OCI-LY1 (cell line): Measurements from ENCODE around the gene HMOX1.

Source experiments
- EZH2 ChIP-seq: fragments of 200-600 bp; sonication (generic), shearing (Covaris generic); IDR thresholded peaks from 2 replicates; pipeline ENCODE4 v1.8.0; 2017; ENCODE audit warnings: borderline replicate concordance, mixed run types, mild to moderate bottlenecking, antibody characterized with exemption, low read length, moderate library complexity, mixed read lengths
- TF ChIP-seq, protein P1 (sequence below): fragments of 200-600 bp; sonication (generic), shearing (Covaris generic); IDR thresholded peaks from 2 replicates; pipeline ENCODE4 v1.5.1; 2017; ENCODE audit warnings: mild to moderate bottlenecking, antibody characterized with exemption, low read length, moderate library complexity, mixed read lengths

DNA sequence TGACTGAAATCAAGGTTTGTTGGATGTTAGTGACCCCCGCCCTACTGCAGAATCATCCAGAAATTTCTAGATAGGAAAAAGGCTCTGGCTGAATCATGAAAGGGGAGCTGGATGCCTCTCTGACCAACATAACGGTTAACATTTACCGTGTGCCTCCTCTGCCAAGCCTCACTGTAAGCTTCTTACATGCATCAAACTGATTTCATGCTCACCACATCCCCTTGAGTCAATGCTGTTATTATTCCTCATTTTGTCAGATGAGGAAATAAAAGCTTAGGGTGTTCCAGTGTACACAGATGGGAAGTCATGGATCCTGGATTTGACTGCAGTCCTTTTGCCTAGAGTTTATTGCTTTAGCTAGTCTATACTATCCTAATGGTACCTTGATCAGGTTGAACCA, 5.9 kb upstream of the HMOX1 start:
- TF ChIP-seq, protein P1, sequence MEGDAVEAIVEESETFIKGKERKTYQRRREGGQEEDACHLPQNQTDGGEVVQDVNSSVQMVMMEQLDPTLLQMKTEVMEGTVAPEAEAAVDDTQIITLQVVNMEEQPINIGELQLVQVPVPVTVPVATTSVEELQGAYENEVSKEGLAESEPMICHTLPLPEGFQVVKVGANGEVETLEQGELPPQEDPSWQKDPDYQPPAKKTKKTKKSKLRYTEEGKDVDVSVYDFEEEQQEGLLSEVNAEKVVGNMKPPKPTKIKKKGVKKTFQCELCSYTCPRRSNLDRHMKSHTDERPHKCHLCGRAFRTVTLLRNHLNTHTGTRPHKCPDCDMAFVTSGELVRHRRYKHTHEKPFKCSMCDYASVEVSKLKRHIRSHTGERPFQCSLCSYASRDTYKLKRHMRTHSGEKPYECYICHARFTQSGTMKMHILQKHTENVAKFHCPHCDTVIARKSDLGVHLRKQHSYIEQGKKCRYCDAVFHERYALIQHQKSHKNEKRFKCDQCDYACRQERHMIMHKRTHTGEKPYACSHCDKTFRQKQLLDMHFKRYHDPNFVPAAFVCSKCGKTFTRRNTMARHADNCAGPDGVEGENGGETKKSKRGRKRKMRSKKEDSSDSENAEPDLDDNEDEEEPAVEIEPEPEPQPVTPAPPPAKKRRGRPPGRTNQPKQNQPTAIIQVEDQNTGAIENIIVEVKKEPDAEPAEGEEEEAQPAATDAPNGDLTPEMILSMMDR: no peak
- TF ChIP-seq EZH2: no peak
